C1 segment of cervical spinal cord (tissue), 14 donors: ENCODE data around the gene FAM174C.
A peak's percentile ranks its signal among the peaks of the same experiment; 100 is the strongest.
"Not testable (repeated sequence)": the region's sequence is repeated elsewhere in the genome, so short reads cannot be mapped to it uniquely, and the experiment has no call there.

Experiments used
- DNase-seq, 14 donors: peaks; one replicate each; lab custom pipeline; 2025; lab: John Stamatoyannopoulos, UW

Gene FAM174C

GRCh38 chr19:1317274-1318003, 42.1 kb downstream of the FAM174C start:
- no peak for DNase-seq

DNA sequence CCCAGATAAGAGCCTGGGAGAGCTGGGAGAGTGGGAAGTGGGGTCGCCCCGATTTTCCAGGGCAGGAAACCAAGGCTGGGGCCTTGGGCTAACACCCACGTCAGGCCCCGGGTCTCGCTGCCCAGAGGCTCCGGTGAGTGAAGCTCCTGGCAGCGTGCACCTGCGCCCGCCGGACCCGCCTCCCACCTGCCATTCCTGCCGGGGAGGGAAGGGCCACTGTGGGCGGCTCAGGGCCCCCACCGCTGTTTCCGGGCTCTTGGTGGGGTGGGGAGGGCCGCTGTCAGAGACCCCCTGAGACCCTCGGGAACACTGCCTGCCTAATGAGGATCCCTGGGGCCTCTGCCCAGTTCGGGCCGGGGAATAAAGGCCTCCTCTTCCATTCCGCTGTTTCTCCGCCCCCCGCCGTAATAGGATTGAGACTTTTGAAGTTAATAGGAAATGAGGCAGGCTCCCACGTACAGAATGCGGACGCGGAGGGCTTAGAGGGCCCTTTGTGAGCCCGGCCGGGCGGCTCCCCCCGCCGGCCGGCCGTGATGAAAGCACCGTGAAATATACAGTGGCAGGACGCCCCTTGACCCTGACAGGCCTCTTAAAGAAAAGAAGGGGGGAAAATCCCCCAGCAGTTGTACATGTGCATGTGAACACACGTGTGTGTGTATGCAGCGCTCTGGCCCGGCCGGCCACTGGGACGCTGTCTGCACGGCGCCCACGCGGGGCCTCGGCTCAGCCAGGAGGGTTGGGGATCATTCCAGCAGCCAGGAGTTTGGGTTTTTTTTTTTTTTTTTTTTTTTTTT, 43.5 kb downstream of the FAM174C start:
- no peak for DNase-seq

- DNase-seq = not testable (repeated sequence)
Observed at GRCh38 chr19:1320282-1320650, 44.9 kb downstream of the FAM174C start.

- DNase-seq = no peak
Observed at GRCh38 chr19:1321539-1321938, 46.2 kb downstream of the FAM174C start.

DNA sequence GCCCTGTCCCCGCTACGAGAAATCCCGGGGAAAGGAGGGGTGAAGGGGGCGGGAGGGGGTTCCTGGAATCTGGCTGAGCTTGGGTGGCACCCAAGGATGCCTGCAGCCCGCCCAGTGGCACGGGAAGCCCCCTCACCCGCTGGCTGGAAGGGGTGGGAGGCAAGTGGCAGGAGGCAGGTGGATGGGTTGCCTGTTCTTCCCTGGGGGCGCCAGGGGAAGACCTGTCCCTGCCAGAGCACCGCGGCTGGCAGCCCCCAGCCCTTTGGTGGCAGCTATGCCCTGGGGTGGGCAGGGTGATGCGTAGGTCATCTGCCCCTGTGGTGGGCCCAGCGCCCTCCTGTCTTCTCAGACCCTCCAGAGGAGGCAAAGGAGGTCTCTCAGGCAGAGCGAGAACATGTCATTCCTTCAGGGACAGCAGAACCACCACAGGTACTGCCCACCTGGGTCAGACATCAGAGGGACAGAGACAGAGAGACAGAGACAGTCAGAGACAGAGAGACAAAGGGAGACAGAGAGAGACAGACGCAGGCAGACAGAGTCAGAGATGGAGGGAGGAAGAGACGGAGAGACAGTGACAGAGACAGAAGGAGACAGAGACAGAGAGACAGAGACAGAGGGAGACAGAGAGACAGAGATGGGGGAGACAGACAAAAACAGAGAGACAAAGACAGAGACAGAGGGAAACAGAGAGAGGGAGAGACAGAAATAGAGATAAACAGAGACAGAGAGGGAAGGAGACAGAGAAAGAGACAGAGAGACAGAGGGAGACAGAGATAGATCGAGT, 47.1 kb downstream of the FAM174C start:
- DNase-seq = no peak

GRCh38 chr19:1324249-1324805, 49.0 kb downstream of the FAM174C start:
- DNase-seq = no peak

DNA sequence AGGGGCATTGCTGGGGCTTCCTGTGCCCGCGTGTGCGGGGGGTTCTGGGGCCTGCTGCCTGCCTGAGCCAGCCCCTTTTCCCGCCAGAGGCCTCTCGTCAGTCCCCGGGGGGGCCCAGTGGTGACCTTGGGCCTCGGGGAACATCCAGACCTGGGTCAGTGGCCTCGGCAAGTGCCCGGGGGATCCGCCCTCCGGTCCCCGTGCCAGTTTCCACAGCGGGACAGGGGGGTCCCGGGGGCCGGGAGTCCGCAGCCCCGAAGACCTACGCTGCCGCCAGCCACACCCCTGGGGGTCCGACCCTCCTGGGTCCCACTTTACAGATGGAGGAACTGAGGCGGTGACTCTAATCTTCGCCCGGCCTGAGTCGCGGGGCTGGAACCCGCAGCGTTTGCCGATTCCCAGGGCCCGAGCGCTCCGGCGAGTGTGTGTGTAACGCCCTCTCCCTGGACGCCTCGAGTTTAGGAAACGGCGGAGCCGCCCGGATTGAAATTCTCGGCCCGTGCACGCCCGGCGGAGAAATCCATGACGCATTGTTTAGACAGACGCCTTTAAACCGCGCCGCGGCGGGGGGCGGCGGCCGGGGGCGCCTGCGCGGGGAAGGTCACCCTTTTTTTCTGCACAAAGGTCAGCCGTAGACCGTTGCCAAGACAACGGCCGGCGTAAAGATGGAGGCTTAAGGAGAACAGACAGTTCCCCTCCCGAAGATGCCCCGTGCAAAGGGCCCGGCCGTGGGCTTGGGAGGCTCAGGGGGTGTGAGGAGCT, 49.7 kb downstream of the FAM174C start:
- peak in 10 of 14 donors; percentile 8 to 55 (median 36) for DNase-seq

GRCh38 chr19:1325568-1326294, 50.4 kb downstream of the FAM174C start:
- no peak for DNase-seq

DNA sequence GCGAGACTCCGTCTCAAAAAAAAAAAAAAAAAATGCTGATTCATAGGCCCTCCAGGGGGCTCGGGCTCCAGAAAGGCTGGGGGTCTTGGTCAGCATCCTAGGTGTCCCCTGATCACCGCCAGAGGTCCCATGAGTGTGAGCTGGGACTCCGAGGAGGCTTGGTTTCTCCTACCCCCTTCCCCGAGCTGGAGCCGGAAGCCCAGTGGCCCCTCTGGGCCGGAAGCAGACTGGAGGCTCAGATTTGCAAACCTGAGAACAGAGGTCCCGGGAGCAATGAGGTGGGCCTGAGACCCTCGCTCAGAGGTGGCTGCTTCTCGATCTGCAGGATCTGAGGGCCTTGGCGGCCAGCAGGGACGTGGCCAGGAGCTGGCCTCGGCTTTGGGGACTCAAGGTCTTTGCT, 51.8 kb downstream of the FAM174C start:
- DNase-seq = no peak
